Mesothelial cell of epicardium (in vitro differentiated cells): ENCODE data around the gene LCE1F. TPM values are rescaled to one million over a fixed set of nuclear protein-coding genes. Genes with fewer than 3 reads are reported as not detected.

Experiments used
- DNase-seq, 2 experiments: peaks; one replicate each; pipeline ENCODE4 v3.0.0; 2021; ENCODE audit warnings: low spot score in 2 of 2; ENCODE audit not compliant: unreplicated experiment in 2 of 2
- H3K27ac Mint-ChIP-seq: 2 replicates; pipeline ENCODE4 v1.8.0; 2021; ENCODE audit warnings: mixed read lengths
- H3K27me3 Mint-ChIP-seq: 2 replicates; pipeline ENCODE4 v1.8.0; 2021; ENCODE audit warnings: low read depth, mixed read lengths
- H3K36me3 Mint-ChIP-seq: 2 replicates; pipeline ENCODE4 v1.8.0; 2021; ENCODE audit warnings: mixed read lengths
- H3K4me1 Mint-ChIP-seq: 2 replicates; pipeline ENCODE4 v1.8.0; 2021; ENCODE audit warnings: mixed read lengths
- H3K4me3 Mint-ChIP-seq: 2 replicates; pipeline ENCODE4 v1.8.0; 2021; ENCODE audit warnings: mild to moderate bottlenecking, moderate library complexity, mixed read lengths
- H3K9me3 Mint-ChIP-seq: 2 replicates; pipeline ENCODE4 v1.8.0; 2021; ENCODE audit warnings: mixed read lengths
- total RNA-seq: library from RNA; stranded (reverse); gene quantifications from 3 replicates; pipeline ENCODE4 v1.2.1, GENCODE V29; 2021
- TF ChIP-seq, protein P1 (sequence below): fragments of 200-600 bp; sonication (generic); IDR thresholded peaks from one replicate; pipeline ENCODE4 v1.5.0; 2021; ENCODE audit warnings: antibody characterized with exemption; ENCODE audit not compliant: unreplicated experiment

The LCE1F gene
- total RNA-seq, 1 donor from 2014 or later: not detected

GRCh38 chr1:152796421-152796820 lies 21.5 kb downstream of the LCE1F start, which contains the start of gene LCE1D:
Gene LCE1D (plus strand): TSS chr1:152796721. CDS start chr1:152797795, 1,074 bp downstream.
- DNase-seq: no peak
- H3K4me1 Mint-ChIP-seq: no peaks in the 10 kb centered on the region
- no peak within 1 kb of the TSS for H3K27ac Mint-ChIP-seq
- H3K9me3 Mint-ChIP-seq: peaks cover 68% of the 10 kb centered on the region
- H3K36me3 Mint-ChIP-seq: peaks cover 2% of the 10 kb centered on the region
- no peak within 1 kb of the TSS for H3K4me3 Mint-ChIP-seq
- TF ChIP-seq, protein P1, sequence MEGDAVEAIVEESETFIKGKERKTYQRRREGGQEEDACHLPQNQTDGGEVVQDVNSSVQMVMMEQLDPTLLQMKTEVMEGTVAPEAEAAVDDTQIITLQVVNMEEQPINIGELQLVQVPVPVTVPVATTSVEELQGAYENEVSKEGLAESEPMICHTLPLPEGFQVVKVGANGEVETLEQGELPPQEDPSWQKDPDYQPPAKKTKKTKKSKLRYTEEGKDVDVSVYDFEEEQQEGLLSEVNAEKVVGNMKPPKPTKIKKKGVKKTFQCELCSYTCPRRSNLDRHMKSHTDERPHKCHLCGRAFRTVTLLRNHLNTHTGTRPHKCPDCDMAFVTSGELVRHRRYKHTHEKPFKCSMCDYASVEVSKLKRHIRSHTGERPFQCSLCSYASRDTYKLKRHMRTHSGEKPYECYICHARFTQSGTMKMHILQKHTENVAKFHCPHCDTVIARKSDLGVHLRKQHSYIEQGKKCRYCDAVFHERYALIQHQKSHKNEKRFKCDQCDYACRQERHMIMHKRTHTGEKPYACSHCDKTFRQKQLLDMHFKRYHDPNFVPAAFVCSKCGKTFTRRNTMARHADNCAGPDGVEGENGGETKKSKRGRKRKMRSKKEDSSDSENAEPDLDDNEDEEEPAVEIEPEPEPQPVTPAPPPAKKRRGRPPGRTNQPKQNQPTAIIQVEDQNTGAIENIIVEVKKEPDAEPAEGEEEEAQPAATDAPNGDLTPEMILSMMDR: no peak
- no peaks in the 10 kb centered on the region for H3K27me3 Mint-ChIP-seq

DNA sequence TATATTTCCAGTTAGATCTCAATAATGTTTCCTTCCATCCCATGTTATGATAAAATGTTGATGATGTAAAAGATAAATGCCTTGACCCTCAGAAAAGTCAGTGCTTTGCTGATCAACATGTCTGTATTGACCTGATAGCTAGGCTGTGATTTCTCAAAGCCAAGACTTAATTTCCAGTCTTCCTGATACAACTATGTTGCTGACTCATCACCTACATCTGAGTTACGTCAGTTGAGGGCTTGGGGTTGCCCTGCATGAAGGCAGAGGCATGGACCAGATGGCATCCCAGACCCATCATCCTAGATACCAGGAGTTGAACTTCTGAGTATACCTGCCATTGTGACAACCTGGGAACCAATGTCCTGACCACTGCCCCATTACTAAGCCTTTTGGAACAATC lies 26.4 kb downstream of the LCE1F start:
- H3K9me3 Mint-ChIP-seq: peaks cover 70% of the 10 kb centered on the region
- DNase-seq: no peak
- H3K36me3 Mint-ChIP-seq: peaks cover 2% of the 10 kb centered on the region
- TF ChIP-seq, protein P1: no peak
- H3K4me3 Mint-ChIP-seq: no peak overlapping the region
- no peaks in the 10 kb centered on the region for H3K27me3 Mint-ChIP-seq
- H3K27ac Mint-ChIP-seq: no peak overlapping the region
- no peaks in the 10 kb centered on the region for H3K4me1 Mint-ChIP-seq

DNA sequence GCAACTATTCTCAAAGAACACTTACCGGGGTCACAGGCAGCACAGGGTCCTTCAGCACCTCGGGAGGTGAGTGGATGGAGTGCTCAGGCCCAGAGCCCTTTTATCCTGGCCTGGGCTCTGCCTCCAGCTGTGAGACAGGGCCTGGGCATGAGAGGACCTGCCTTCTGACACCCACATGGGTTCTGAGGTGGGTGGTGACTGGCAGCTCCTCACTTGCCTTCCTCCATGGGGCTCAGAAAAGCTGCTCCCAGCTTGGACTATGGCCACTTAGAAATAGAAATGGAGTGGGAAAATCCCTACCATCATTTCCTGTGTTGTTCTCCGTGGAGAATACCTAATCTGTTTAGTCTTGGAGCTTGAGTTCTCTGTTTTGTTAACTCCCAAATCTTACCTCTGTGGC lies 31.6 kb downstream of the LCE1F start, which contains the start of gene LCE1C:
LCE1C (minus strand) TSS at position 76 of the 400 bp plus-strand sequence. CDS start 1,173 bp downstream, outside the sequence.
- Mint-ChIP-seq H3K9me3 (peaks cover 67% of the 10 kb centered on the region), H3K36me3 (no peaks in the 10 kb centered on the region), H3K4me1 (no peaks in the 10 kb centered on the region), H3K27me3 (no peaks in the 10 kb centered on the region), H3K4me3 (no peak within 1 kb of the TSS), H3K27ac (no peak within 1 kb of the TSS)
- DNase-seq: no peak
- TF ChIP-seq, protein P1: no peak

DNA sequence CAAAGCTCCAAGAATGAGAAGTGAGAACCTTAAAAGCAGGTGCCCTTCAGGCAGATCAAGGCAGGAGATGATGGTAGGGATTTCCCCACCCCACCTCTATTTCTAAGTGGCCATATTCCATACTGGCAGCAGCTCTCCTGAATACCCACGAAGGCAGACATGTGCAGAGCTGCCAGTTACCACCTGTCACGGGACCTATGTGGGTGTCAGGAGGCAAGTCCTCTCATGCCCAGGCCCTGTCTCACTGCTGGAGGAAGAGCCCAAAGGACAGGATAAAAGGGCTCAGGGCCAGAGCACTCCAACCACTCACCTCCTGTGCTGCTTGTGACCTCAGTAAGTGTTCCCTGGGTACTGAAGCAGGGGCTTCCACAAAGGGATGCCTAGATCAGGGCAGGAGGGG lies 36.1 kb downstream of the LCE1F start:
- Mint-ChIP-seq H3K9me3 (peaks cover 56% of the 10 kb centered on the region), H3K27me3 (no peaks in the 10 kb centered on the region), H3K36me3 (no peaks in the 10 kb centered on the region)

DNA sequence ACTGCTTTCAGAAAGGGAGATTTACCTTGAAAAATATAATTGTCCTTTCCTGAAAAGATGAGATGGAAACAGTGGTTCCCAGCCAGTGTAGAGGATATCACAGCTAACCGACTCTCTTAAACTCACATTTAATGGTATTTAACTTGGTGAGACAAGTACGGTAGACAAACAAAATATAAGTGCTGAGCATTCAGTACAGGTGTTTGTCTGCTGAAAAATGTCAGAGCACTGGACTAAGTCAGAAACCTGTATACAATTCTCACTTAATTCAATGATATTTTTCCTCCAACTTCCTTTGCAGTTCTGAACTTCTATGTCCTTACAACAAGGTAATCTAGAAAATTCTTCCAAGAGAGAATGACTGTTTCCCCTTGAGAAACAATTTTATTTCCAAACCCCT lies 36.7 kb downstream of the LCE1F start, which contains the start of gene LCE1B:
LCE1B (plus strand) TSS at position 301 of the 400 bp plus-strand sequence. CDS start 476 bp downstream, outside the sequence.
- H3K4me1 Mint-ChIP-seq: no peaks in the 10 kb centered on the region
- no peak for DNase-seq
- H3K4me3 Mint-ChIP-seq: no peak within 1 kb of the TSS
- TF ChIP-seq, protein P1: no peak
- no peaks in the 10 kb centered on the region for H3K36me3 Mint-ChIP-seq
- no peak within 1 kb of the TSS for H3K27ac Mint-ChIP-seq
- H3K27me3 Mint-ChIP-seq: no peaks in the 10 kb centered on the region
- peaks cover 54% of the 10 kb centered on the region for H3K9me3 Mint-ChIP-seq

More for the DNA sequence above, 36.1 kb downstream of the LCE1F start:
- H3K4me1 Mint-ChIP-seq: no peaks in the 10 kb centered on the region
- TF ChIP-seq, protein P1: no peak
- H3K4me3 Mint-ChIP-seq: no peak overlapping the region
- no peak overlapping the region for H3K27ac Mint-ChIP-seq
- no peak for DNase-seq
